Stimulated activated CD8-positive, alpha-beta memory T cell treated with anti-CD3 and anti-CD28 coated beads, Interleukin-15, amount 100 ng/mL, for 1 hour (primary cell): ENCODE results near the gene GSAP.
"Not testable (repeated sequence)": the region's sequence is repeated elsewhere in the genome, so short reads cannot be mapped to it uniquely, and the experiment has no call there.

Source experiments
- DNase-seq: peaks from one replicate; pipeline ENCODE4 v3.0.0-alpha.2; 2020; ENCODE audit warnings: low read depth

The GSAP gene

GRCh38 chr7:77354914-77355313 is 61.2 kb downstream of the GSAP start:
- no peak for DNase-seq

GRCh38 chr7:77354484-77354883 is 61.7 kb downstream of the GSAP start:
- no peak for DNase-seq

DNA sequence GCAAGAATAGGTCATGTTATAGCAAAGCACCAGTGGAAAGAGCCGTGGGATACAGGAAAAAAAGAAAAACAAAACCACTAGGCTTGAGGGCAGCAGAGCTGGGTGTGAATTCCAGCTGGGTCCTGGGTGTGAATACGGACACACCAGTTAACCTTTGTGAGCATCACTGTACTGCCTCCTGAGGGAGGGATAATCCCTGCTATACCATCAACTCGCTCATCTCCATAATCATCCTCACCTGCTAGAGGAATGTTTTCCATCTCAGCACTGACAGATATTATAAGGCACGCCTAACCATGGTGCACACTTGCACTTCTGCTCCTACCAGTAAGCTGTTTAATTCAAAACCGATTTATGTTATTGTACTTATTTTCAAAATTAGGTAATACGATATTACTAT is 62.2 kb downstream of the GSAP start:
- no peak for DNase-seq

DNA sequence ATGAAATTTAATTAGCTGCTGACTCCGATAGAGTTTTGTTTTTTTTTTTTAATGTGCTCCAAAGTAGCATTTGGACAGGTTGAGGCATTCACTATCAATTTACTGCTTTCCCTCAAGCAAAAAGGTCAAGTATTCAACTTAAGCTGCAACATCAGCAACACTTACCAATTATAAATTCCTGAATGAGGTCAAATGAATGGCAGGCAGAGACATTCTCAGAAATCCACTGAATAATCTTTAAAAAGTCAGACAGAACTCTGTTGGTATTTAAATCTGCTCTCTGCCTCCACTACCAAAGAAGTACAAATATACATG is 62.8 kb downstream of the GSAP start:
- DNase-seq, result no peak

DNA sequence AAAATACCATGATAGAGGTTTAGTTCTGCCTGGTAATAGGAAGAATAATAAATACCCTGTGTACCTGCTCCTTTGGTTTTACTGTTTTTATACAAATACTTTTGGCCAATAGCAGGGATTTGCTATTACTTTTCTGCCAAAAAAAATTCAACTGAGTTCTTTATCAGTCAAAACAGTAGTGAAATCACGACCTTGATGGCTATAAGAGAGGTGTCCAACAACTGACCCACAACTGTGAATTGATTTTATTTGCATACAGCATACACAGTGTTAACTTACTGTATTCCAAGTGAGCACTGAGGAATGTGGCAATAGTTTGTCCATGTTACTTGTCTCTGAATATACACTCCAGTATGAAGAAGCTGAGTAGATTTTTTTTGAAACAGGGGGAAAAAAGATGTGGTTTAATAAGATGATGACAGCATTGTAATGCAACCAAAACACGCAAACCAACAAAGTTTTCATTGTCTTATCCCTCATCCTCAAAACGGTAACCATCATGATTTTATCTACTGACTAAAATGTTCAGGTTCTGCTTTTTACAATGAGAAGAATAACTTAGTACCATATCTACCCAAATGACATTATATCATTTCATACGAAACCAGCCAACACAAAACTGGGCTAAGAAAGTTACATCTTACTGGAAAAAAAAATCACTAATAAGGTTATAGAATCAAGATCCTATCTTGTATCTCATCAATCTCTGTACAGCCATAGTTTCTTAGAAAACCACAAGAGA is 63.3 kb downstream of the GSAP start:
- no peak for DNase-seq

GRCh38 chr7:77351539-77352004 is 64.6 kb downstream of the GSAP start:
- DNase-seq, result no peak

GRCh38 chr7:77349141-77349540 is 67.0 kb downstream of the GSAP start:
- DNase-seq, result no peak

DNA sequence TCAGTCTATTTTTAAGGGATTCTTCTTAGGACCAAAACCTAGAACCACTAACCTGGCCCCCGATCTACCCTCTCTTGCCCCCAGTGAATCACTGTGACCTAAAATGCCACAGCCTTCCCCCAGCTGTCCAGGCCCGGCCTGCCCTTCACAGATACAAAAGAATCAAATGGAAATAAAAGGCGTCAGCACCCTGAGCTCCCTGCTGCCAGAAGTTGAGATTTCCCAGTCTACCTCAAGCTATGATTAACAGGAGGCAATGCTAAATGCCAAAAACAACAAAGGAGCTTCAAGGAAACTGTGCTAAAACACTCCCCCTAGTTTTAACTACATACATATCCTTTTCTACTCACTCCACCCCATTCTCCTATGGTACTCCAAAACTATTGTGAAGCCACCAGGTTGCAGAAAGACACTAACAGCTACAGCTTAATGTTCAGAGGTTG is 67.8 kb downstream of the GSAP start:
- no peak for DNase-seq

DNA sequence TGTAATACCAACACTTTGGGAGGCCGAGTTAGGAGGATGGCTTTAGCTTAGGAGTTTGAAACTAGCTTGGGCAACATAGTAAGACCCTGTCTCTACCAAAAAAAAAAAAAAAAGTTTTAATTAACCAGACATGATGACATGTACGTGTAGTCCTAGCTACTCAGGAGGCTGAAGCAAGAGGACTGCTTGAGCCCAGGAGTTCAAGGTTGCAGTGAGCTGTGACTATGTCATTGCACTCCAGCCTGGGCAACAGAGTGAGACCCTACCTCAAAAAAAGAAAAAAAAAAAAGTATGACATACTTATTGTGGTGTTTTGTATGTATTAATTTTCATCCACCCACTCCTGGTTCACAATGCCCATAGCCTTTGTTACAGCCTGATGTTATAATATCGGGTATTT is 69.7 kb downstream of the GSAP start:
- DNase-seq, result no peak

- DNase-seq, result not testable (repeated sequence)
These were observed 70.7 kb downstream of the GSAP start for GRCh38 chr7:77345426-77345825.

- no peak for DNase-seq
These were observed 76.4 kb downstream of the GSAP start for GRCh38 chr7:77339726-77340125.

- DNase-seq, result no peak
These were observed 77.1 kb downstream of the GSAP start for GRCh38 chr7:77338883-77339629.

GRCh38 chr7:77338260-77338659 is 77.9 kb downstream of the GSAP start:
- no peak for DNase-seq

DNA sequence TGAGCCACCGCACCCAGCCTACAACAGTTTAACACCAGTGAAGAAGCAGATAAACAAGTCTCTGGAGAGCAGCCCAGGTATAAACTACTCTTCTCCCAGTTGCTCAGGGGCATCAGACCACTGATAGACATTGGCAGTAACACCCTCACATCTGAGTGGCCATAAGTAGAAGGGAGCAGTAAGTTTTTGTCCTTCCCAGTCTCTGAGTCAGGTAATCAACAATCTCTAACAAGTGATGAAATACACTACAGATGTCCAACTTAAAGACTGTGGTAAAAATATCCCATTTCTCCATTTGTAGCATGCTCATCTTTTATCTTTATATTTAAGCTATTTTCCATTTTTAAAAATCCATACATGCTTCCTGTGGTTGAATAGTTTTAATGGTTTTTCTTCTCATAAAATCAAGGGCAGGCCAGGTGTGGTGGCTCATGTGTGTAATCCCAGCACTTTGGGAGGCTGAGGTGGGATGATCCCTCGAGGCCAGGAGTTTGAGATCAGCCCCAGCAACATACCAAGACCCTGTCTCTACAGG is 78.6 kb downstream of the GSAP start:
- no peak for DNase-seq

DNA sequence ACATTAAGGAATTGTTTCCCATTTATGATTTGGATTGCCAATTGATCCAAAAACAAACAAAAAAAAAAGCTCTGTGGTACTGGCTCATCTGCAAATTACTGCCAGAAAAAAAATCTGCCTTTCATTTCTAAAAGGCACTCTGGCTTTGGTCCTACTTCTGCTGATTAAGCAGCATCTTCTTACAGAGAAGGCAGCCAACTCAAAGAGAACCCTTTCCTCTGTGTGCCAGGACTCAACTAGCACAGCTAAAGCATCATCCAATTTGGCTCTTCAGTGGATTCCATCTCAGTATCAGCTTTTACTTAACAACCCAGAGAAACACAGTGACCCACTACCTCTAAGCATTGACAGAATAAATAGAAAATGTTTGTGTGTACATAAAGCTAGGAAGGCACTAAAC is 80.6 kb downstream of the GSAP start:
- DNase-seq, result no peak

- not testable (repeated sequence) for DNase-seq
These were observed 82.1 kb downstream of the GSAP start for GRCh38 chr7:77334039-77334438.

GRCh38 chr7:77331938-77332695 is 84.0 kb downstream of the GSAP start:
- no peak for DNase-seq

DNA sequence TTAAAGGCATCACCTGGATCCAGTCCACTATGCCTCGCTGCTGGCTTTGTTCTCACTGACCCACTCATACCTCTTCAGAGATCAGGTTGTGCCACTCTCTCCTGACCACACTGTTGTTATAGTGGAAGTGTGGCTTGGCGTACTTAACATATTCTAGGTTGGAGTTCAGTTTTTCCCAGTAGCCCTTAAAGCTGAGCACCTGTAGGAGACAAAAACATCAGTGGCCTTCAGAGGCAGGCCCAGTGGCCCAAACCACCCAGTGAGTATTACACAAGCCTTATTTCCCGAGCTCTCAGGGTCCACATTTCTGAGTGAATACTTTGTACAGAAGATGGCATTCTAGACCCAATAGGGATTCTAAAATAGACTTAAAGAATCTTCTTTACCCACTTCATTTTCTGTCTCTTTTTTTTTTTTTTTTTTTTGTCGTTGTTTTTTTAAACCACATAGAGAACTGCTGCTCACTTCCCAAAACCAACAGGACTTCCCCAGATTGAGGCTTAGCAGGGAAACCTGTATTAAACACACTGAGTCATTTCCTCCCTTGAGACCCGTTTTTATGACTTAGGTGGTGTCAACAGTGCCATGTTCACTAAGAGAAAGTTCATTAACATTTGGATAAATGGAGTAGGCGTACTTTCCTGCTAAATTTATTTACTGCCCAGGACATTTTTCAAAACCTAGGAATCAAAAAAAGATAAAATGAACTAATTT is 85.8 kb downstream of the GSAP start:
- no peak for DNase-seq

DNA sequence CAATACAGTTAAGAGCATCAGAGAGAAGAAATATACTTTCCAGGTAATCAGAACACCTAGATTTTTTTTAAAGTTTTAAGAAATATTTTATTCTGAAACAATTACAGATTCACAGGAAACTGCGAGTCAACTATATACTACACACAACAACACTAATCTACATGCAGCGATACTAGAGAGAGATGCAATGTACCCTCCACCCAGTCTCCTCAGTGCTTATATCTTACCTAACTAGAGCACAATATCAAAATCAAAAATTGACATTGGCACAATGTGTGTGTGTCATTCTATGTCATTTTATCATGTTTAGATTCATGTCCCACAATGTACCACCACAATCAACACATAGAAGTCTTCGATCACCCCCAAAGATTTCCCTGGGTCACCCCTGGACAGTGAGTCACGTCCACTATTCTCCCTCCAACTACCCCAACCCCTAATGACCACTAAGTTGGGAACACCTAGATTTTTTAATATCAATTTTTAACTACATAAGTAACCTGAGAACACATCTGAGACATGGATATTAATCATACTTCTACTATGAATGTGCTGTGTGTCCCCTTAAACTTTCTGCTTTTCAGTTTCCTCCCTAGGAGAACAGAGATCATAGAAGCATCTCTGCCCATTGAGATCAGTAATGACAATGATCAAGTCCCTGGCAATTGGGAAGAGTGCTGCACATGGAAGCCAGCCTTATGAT is 86.5 kb downstream of the GSAP start:
- no peak for DNase-seq

GRCh38 chr7:77328669-77329068 is 87.5 kb downstream of the GSAP start:
- DNase-seq, result no peak

DNA sequence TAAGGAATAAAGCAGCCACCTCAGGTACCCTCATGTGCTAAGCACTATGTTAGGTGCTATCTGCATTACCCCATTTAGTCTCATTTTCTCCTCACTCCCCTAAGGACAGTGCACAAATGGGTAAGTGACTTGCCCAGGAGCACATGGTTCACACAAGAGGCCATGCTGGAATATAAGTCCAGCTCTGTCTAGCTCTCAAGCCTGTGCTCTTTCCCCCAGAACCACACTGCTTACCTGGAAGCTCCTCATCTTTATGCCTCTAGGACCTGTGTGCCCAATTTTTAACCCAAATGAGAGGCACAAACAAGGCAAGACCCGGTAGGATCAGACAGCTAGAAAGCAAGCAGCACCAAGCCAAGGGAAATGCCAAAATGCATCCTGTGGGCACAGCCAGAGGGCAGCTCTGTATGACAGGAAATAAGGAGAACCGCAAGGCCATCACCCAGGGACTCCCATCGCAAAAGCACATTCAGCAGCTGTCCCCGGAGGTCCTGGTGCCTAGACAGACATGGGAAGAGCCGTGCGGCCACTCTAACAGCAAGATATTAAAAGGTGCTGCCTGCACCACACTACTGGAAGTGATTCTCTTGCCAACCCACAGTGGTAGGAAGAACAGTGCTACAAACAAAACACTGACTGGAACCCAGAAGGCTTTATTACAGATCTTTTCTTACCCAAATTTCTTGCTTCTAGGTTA is 88.1 kb downstream of the GSAP start:
- DNase-seq, result no peak
